Amniotic epithelial cell (primary cell): ENCODE results near the gene SLC25A40.
"Not testable (repeated sequence)": the region's sequence is repeated elsewhere in the genome, so short reads cannot be mapped to it uniquely, and the experiment has no call there.

Experiments
- DNase-seq: peaks from one replicate; pipeline ENCODE4 v3.0.0-alpha.2; 2010; ENCODE audit warnings: low read depth

Gene SLC25A40, protein sequence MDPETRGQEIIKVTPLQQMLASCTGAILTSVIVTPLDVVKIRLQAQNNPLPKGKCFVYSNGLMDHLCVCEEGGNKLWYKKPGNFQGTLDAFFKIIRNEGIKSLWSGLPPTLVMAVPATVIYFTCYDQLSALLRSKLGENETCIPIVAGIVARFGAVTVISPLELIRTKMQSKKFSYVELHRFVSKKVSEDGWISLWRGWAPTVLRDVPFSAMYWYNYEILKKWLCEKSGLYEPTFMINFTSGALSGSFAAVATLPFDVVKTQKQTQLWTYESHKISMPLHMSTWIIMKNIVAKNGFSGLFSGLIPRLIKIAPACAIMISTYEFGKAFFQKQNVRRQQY

DNA sequence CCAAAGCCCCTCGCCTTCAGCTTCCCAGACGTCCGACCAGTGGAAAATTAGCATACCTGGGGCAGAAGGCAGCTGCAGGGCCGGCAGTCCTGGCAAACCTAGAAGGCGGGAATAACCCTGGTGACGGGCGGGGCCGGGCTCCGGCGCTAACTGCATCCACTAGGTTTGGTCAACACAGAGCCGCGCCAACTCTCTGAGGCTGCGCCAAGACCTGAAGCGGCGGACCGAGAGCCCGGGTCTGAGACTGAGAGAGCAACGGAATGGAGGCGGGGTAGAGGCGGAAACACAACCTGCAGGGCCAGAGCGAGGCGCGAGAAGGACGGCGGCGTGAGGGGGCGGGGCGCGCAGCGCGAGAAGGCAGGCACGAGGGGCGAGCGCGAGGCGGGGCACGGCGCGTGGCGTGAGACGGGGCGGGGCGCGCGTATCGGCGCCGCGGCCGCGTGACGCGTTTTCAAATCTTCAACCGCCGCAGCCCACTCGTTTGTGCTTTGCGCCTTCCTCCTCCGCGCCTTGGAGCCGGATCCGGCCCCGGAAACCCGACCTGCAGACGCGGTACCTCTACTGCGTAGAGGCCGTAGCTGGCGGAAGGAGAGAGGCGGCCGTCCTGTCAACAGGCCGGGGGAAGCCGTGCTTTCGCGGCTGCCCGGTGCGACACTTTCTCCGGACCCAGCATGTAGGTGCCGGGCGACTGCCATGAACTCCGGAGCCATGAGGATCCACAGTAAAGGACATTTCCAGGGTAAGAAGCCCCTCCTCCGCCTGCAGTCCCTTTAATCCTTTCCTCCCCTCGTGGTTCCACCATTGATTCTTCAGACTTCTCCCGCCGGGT, at the start of gene SLC25A40, which contains the start of gene DBF4:
Gene SLC25A40 (minus strand): TSS at position 321 of the 829 bp plus-strand sequence. CDS start 17,633 bp downstream, outside the sequence.
Gene DBF4 (plus strand): TSS at position 454 of the 829 bp plus-strand sequence. CDS start 240 bp downstream, at position 694.
- DNase-seq = peak; percentile 92

DNA sequence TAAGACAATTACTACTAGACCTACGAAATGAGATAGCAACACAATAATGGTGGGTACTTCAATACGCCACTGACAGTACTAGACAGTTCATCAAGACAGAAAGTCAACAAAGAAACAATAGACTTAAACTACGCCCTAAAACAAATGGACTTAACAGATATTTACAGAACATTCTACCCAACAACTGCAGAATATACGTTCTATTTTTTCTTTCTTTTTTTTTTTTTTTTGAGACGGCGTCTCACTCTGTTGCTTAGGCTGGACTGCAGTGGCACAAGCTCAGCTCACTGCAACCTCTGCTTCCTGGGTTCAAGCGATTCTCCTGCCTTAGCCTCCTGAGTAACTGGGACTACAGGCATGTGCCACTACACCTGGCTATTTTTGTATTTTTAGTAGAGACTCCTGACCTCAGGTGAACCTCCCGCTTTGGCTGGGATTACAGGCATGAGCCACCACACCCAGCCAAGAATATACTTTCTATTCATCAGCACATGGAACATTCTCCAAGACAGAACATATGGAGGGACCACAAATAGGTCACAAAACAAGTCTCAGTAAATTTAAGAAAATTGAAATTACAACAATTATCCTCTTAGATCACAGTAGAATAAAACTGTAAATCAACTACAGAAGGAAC, 46.7 kb upstream of the SLC25A40 start:
- not testable (repeated sequence) for DNase-seq

DNA sequence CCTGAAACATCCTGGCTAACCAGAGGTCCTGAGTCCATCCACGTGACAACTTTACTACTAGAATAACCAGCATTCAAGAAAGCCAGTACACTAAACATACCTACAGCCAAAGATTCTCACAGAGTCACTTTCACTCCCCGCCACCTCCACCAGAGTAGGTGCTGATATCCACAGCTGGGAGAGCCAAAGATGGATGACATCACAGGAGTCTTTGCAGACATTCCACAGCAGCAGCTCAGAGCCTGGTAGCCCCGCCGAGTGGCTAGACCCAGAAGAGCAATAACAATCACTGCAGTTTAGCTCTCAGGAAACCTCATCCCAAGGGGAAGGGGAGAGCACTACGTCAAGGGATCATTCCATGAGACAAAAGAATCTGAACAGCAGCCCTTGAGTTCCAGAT, 44.4 kb upstream of the SLC25A40 start:
- DNase-seq = no peak

DNA sequence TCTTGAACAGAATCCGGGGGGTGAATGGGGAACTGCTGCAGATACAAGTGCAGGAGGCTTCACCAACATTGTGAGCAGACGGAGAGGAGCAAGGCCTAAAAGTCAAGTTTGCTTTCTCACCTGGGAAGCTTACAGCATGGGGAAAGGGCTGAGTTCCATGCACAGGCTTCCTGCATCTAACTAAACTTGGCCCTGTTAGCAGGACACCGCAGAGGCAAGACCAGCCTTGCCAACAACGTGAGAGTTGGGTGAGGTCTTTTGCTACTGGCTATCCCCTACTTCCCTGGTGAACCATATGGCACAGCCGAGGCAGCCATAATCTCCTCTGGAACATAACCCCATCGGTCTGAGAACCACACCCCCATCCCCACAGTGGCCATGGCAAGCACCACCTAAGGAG, 43.7 kb upstream of the SLC25A40 start:
- no peak for DNase-seq

DNA sequence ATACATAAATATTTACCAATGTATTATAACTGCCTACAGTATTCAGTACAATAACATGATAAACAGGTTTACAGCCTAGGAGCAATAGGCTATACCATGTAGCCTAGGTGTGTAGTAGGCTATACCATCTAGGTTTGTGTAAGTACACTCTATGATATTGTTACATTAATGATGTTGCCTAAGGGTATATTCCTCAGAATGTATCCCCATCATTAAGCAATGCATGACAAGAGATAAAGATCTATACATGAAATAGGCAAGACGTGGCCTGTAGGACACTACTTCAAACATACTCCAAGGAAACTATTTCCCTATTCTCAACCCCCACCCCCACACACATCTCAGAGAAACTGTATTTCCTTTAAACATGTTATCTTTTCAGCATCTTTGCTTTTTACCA, 42.6 kb upstream of the SLC25A40 start:
- no peak for DNase-seq

DNA sequence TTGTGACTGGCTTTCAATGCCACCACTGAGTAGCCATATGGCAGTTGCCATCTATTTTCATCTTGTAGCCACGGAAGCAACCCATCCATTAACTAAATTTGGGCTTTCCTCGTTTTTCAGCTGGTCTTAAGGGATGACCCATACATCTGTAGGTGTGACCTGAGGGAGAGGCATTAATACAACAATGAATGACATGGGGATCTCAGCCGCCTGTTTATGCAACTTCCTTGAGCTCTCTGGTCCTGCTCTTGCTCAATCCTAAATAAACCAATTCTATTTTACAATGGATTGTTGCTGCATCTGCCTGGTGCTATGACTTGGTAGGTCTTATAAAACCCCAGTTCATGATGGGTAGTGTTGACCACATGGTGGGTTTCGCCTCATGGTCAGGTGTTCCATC, 36.0 kb upstream of the SLC25A40 start:
- DNase-seq = no peak

DNA sequence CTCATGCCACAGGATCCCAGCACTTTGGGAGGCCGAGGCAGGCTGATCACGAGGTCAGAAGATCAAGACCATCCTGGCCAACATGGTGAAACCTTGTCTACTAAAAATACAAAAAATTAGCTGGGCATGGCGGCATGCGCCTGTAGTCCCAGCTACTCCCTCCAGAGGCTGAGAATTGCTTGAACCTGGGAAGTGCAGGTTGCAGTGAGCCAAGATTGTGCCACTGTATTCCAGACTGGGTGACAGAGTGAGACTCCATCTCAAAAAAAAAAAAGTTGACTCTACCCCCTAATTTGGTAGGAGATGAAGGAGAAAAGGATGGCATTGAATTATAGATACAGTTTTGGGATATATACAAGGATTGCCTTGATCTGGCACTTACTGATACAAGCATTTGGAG, 32.7 kb upstream of the SLC25A40 start:
- DNase-seq = not testable (repeated sequence)

DNA sequence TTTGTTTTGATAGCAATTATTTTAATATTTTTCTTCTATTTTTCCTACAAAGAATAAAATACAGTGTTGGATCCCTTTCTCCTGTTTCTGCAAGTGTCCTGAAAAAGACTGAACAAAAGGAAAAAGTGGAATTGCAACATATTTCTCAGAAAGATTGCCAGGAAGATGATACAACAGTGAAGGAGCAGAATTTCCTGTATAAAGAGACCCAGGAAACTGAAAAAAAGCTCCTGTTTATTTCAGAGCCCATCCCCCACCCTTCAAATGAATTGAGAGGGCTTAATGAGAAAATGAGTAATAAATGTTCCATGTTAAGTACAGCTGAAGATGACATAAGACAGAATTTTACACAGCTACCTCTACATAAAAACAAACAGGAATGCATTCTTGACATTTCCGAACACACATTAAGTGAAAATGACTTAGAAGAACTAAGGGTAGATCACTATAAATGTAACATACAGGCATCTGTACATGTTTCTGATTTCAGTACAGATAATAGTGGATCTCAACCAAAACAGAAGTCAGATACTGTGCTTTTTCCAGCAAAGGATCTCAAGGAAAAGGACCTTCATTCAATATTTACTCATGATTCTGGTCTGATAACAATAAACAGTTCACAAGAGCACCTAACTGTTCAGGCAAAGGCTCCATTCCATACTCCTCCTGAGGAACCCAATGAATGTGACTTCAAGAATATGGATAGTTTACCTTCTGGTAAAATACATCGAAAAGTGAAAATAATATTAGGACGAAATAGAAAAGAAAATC, 31.2 kb upstream of the SLC25A40 start:
- peak; percentile 77 for DNase-seq

DNA sequence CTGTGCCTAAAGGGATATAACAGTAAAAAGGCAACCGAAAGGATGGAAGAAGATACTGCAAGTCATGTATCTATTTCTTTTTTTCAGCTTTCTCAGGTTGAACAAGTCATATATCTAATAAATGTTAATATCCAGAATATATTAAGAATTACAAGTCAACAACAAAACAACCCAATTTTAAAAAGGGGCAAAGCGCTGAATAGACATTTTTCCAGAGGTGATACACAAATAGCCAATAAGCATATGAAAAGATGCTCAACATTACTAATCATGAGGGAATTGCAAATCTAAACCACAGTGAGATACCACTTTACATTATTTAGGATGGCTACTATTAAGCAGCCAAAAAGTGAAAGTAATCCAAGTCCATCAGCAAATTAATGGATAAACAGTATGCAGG, 23.1 kb upstream of the SLC25A40 start:
- DNase-seq = no peak

DNA sequence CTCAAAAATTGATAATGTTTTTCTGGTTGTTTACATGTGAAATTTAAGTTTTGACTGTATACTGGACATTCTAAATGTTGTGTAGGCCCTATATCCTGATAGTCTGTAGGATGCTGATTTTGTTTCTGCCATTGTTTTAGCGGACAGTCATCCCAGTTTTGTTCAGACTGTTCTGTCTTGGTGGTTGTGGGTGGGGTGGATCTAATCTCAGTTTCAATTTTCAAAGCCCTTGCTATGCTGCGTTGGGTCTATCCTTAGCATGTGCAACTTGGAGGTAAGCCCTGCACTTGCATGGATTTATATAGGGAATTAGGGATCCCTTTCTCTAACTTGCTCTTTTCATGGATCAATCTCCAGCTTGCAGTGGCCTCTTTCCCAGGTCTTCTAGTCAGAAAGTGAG, 19.2 kb upstream of the SLC25A40 start:
- no peak for DNase-seq

DNA sequence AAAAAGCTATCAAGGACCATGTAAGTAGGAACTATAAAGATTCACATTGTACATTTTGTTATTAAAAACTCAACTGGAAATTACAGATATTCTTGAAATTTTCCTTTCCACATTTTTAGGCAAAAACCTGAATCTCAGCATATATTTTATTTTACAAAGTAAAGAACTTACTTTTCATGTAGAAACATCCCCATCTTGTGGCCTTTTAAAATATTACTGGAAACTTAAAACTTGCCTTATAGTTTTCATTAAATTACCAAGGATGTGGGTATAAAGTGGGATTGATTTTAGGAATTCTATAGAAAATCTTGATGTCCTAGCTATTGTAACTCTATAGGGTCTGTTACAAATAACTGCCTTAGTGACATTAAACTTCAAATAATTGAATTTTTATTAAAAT, 10.7 kb upstream of the SLC25A40 start:
- peak; percentile 51 for DNase-seq

DNA sequence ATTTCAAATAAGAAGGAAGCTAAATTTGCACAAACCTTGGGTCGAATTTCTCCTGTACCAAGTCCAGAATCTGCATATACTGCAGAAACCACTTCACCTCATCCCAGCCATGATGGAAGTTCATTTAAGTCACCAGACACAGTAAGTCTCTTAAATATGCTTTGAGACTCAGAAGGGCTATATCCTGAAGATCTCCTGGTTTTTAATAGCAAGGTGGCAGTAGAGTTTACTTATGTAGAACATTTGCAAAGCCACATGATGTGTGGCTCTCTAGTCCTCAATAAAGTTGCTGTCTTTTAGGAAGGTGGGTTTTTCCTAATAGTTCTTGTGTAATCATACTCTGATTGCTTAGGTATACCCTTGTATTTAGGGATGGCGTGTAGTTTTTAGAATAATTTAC, 8.9 kb upstream of the SLC25A40 start:
- DNase-seq = no peak

DNA sequence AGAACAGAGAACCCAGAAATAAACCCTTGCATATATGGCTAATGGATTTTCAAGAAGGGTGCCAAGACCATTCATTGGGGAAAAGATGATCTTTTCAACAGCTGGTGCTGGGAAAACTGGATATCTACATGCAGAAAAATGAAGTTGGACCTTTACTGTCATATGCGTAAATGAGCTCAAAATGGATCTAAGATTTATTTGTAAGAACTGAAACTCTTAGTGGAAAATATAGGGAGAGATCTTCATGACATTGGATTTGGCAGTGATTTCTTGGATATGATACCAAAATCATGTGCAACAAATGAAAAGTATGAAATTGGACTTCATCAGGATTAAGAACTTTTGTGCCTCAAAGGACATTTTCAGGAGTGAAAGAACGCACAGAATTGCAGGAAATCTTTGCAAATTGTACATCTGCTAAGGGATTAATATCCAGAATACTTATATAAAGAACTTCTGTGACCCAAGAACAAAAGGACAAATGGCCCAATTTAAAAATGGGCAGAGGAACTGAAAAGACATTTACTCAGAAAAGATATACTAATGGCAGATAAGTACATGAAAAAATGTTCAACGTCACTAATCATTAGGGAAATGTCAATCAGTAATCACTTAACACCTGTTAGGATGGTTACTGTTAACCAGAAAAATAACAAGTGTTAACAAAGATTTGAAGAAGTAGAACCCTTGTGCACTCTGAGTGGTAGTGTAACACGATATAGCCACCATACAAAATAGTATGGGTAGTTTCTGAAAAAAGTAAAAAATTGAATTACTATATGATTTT, 6.2 kb upstream of the SLC25A40 start:
- no peak for DNase-seq

DNA sequence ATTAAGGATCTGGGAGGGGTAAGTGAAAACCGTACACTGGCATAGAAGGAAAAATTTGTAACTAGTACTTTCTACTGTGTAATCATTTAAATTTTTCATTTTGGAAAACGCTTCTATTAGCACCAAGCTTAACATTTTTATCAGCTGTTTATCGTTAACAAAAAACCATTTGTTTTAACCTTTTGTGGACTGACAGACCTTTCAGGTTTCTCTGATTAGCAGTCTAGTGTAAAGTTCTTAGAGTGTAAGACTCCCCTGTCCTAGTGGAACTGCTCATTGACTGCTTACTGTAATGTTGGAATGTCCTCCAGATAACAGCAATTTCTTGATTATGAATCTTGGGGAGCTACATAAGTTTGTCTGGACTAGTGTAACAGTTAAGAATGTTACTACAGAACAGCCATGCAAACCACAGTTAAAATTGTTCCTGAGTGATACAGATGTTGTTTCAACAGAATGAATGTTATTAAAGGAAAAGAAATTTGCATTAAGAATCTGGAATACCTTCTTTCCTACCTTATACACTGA, 2.1 kb upstream of the SLC25A40 start:
- peak; percentile 72 for DNase-seq

DNA sequence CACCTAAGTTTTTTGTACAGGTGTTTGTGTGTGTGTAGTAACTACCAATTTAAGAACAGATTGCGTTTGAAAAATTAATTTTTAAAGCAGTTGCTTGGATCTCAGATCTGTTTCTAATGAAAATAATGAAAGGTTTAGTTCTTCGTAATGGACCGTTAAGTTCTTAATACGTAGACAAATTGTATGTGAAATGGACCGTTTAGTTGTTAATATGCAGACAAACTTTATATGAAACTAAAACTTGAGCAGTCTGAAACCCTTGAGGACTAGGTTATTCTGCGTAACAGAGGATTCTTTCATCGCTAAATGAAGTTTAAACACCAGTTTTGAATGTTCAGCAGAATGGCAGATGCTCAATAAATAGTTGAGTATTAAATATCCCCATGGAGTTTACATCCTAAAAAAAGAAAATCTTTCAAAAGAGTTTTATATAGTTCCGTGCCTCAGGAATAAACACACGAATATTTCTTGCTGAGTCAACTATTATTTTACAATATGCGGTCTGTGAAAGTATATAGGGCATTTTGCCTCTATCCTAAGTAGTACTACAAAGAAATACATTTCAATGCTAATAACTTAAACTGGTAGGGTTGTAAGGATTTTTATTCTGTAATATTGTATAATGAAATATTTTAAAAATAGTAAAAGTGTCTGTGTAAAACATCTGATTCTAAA, 1.3 kb upstream of the SLC25A40 start:
- no peak for DNase-seq

DNA sequence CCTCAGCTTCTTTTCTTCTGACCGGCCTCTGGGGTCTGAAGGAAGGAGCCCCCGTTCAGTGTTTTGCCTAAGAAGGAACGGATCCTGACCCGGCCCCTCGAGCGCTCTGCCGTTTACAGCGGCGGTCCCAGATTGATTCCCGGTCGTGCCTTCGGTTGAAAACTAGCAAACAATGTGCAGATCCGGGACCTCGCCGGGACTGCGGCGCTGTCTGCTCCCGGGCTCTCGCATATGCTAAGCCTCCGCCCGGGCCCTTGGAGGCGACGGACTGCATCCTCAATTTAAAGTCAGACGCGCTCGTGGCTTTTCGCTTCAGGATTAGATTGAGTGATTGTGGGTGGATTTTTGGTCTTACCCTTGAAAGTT, 692 bp upstream of the SLC25A40 start:
- peak; percentile 60 for DNase-seq

DNA sequence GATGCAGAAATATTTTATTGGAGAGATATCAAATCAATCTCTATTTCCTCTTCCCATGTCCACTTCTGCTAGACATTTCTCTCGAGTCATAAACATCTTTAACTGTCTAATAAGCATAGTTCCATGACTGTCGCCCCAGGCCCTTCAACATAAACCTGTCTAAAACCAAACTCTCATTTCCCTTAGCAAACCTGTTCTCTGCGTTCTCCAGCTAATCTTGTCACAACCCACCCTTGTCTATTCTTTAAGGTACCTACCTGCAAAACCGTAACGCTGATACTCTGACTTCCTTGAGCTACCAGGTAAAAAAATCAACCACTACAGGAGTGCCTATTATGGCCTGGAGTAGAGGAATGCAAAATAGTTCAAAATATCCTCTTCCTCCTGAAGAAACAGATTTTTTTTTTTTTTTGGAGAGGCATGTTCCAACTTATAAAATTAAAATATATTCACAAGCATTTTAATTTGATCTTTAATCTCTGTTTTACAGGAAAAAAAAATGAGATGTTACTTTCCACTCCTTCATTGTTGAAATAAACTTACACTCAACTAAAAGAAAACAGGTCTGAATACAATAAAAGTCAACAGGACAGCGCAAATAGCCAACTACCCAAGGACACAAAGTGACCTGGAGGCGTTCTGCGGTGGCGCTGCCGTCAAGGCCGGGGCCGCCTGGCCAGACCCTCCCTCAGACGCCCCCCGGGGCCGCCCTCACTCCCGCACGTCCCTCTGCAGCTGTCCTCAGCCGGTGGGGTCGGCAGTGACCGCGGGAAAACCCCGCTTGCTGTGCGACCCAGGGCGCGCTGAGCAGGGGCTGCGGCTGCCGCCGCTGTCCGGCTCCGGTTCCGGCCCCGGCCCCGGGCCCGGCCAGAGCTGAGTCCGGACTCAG, 765 bp downstream of the SLC25A40 start:
- no peak for DNase-seq

DNA sequence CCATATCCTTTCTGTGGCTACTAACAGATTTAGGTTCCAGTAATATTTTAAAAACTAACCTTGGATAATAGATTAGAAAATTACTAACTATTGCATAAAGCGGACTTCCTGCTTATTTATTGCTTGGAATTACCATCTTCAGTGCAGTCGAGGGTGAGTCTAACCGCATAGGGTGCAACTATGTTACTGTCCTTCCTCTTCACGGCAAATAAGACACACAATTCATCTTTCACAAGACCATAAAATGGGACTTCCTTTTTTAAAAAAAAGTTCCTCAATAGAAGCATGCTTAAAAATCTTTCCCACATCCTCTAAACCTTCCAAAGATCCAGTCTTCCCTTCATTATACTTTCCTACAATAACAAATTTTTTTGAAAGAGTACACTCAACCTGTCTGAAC, 2.1 kb downstream of the SLC25A40 start:
- DNase-seq = peak; percentile 43

DNA sequence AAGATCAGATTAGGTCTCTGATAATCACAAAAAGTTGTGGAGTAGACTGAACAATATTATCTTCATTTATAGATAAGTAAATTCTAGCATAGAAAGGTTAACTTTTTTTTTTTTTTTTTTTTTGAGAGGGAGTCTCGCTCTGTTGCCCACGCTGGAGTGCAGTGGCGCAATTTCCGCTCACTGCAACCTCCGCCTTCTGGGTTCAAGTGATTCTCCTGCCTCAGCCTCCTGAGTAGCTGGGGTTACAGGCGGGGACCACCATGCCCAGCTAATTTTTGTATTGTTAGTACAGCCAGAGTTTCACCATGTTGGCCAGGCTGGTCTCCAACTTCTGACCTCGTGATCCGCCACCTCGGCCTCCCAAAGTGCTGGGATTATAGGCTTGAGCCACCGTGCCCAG, 2.8 kb downstream of the SLC25A40 start:
- DNase-seq = not testable (repeated sequence)
